ENCODE data around the gene LDB2.
"Not testable (repeated sequence)": the region's sequence is repeated elsewhere in the genome, so short reads cannot be mapped to it uniquely, and the experiment has no call there.

The LDB2 gene

GRCh38 chr4:16574981-16575380, 323.5 kb downstream of the LDB2 start:
- no peak for DNase-seq (ENCODE audit: low read depth in 2 of 2)
- TF ChIP-seq CTCF (IDR thresholded peaks at IDR 0.05; ENCODE audit: low read depth, low read length), result no peak
- no peak overlapping the region for H3K4me3 ChIP-seq (replicated peaks in 1 of 2; ENCODE audit: low read depth in 2 of 2, low read length in 2 of 2)

- no peak for TF ChIP-seq CTCF (IDR thresholded peaks at IDR 0.05; ENCODE audit: low read depth, low read length)
- H3K4me3 ChIP-seq (replicated peaks in 1 of 2; ENCODE audit: low read depth in 2 of 2, low read length in 2 of 2), result no peak overlapping the region
- DNase-seq (ENCODE audit: low read depth in 2 of 2), result peak; percentile 72 to 80
Measured at GRCh38 chr4:16573739-16574138, 324.7 kb downstream of the LDB2 start.

GRCh38 chr4:16573206-16573605, 325.2 kb downstream of the LDB2 start:
- peak; percentile 34 to 41 for DNase-seq (ENCODE audit: low read depth in 2 of 2)
- TF ChIP-seq CTCF (IDR thresholded peaks at IDR 0.05; ENCODE audit: low read depth, low read length), result no peak
- no peak overlapping the region for H3K4me3 ChIP-seq (replicated peaks in 1 of 2; ENCODE audit: low read depth in 2 of 2, low read length in 2 of 2)

GRCh38 chr4:16572631-16573030, 325.8 kb downstream of the LDB2 start:
- no peak for DNase-seq (ENCODE audit: low read depth in 2 of 2)
- H3K4me3 ChIP-seq (replicated peaks in 1 of 2; ENCODE audit: low read depth in 2 of 2, low read length in 2 of 2), result no peak overlapping the region
- no peak for TF ChIP-seq CTCF (IDR thresholded peaks at IDR 0.05; ENCODE audit: low read depth, low read length)

- DNase-seq (ENCODE audit: low read depth in 2 of 2), result no peak
- TF ChIP-seq CTCF (IDR thresholded peaks at IDR 0.05; ENCODE audit: low read depth, low read length), result no peak
- no peak overlapping the region for H3K4me3 ChIP-seq (replicated peaks in 1 of 2; ENCODE audit: low read depth in 2 of 2, low read length in 2 of 2)
Measured at GRCh38 chr4:16572161-16572560, 326.3 kb downstream of the LDB2 start.

GRCh38 chr4:16569790-16570189, 328.7 kb downstream of the LDB2 start:
- no peak overlapping the region for H3K4me3 ChIP-seq (replicated peaks in 1 of 2; ENCODE audit: low read depth in 2 of 2, low read length in 2 of 2)
- TF ChIP-seq CTCF (IDR thresholded peaks at IDR 0.05; ENCODE audit: low read depth, low read length), result no peak
- DNase-seq (ENCODE audit: low read depth in 2 of 2), result no peak

- not testable (repeated sequence) for H3K4me3 ChIP-seq (replicated peaks in 1 of 2; ENCODE audit: low read depth in 2 of 2, low read length in 2 of 2); DNase-seq (ENCODE audit: low read depth in 2 of 2)
Measured at GRCh38 chr4:16557316-16557715, 341.1 kb downstream of the LDB2 start.
